OCI-LY7 (cell line): Measurements from ENCODE around the gene POC1A.

Experiments
- EZH2phosphoT487 ChIP-seq: fragments of 200-600 bp; sonication (generic); IDR thresholded peaks from 2 replicates; pipeline ENCODE4 v1.6.1; 2018; ENCODE audit warnings: low read depth, borderline replicate concordance, mild to moderate bottlenecking, mixed run types, antibody characterized with exemption, low read length, moderate library complexity, mixed read lengths
- TF ChIP-seq, protein P1 (sequence below): fragments of 200-600 bp; sonication (generic); conservative IDR thresholded peaks from 2 replicates; pipeline ENCODE4 v1.5.1; 2014; ENCODE audit warnings: mild to moderate bottlenecking, antibody characterized with exemption, low read length, moderate library complexity, mixed read lengths

GRCh38 chr3:52029535-52029934, 124.7 kb downstream of the POC1A start:
- TF ChIP-seq, protein P1, sequence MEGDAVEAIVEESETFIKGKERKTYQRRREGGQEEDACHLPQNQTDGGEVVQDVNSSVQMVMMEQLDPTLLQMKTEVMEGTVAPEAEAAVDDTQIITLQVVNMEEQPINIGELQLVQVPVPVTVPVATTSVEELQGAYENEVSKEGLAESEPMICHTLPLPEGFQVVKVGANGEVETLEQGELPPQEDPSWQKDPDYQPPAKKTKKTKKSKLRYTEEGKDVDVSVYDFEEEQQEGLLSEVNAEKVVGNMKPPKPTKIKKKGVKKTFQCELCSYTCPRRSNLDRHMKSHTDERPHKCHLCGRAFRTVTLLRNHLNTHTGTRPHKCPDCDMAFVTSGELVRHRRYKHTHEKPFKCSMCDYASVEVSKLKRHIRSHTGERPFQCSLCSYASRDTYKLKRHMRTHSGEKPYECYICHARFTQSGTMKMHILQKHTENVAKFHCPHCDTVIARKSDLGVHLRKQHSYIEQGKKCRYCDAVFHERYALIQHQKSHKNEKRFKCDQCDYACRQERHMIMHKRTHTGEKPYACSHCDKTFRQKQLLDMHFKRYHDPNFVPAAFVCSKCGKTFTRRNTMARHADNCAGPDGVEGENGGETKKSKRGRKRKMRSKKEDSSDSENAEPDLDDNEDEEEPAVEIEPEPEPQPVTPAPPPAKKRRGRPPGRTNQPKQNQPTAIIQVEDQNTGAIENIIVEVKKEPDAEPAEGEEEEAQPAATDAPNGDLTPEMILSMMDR = no peak
- no peak for TF ChIP-seq EZH2phosphoT487
